ENCODE results near the gene C18orf63.
"Not testable (repeated sequence)": the region's sequence is repeated elsewhere in the genome, so short reads cannot be mapped to it uniquely, and the experiment has no call there.

C18orf63 gene

DNA sequence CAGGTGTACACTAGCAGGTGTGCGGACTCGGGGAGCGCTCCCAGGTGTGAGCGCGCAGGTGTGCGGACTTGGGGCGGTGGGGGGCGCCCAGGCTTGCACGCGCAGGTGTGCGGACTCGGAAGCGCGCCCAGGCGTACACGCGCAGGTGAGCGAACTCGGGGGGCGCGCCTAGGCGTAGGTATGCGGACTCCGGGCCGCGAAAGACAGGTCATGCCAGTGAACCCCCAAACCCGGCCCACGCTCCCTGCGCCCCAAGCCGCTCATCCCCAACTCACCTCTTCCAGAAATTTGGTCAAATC is 24.2 kb upstream of the C18orf63 start:
- no peak for DNase-seq (ENCODE audit: insufficient read length, low spot score)
- FAIRE-seq, result no peak
- TF ChIP-seq POLR2A (IDR thresholded peaks at IDR 0.05; ENCODE audit: low read depth, low read length), result no peak

DNA sequence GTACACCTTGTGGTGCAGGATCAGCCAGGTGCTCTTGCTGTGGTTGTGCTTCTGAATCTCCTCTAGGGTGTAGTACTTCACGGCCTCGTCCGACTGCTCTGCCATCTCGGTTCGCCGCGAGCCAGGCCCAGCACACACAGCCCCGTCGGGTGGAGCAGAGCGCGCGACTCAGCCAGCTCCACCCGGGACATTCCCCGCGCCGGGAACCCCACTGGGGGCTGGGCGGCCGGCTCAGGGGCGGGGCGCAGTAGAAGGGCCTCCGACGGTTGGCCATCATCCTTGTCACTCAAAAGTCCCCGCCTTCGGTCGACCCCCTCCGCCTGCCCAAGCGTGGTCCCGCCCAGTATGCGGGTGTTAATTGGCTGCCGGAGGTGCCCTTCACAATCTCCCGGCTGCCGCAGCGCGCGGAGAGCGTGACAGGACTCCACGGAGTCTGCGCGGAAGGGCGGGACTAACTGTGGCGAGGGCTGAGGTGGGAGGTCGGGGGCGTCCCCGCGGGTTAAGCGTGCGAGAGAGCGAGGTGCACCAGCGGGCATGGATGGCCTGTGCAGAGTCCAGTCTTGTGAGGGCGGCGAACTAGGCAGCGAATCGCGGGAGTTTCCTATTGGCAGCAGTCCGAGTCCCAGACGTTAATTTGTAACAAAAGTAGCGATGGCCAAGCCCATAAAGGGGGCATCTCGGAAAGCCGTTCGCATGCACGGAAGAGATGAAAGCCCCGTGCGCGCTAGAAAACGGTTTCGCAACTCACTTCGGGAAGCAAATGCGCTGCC is 23.7 kb upstream of the C18orf63 start, which contains the start of gene CYB5A:
Gene CYB5A (minus strand): TSS at position 193 of the 770 bp plus-strand sequence. CDS start 88 bp downstream, at position 105.
- FAIRE-seq (no peak), DNase-seq (ENCODE audit: insufficient read length, low spot score) (no peak)
- no peak; the same call in 1 of the 2 replicates for TF ChIP-seq POLR2A (IDR thresholded peaks at IDR 0.05; ENCODE audit: low read depth, low read length)

GRCh38 chr18:74292541-74292858 is 23.1 kb upstream of the C18orf63 start:
- FAIRE-seq (no peak), DNase-seq (ENCODE audit: insufficient read length, low spot score) (no peak)
- no peak for TF ChIP-seq POLR2A (IDR thresholded peaks at IDR 0.05; ENCODE audit: low read depth, low read length)

- not testable (repeated sequence) for FAIRE-seq; DNase-seq (ENCODE audit: insufficient read length, low spot score)
These were observed 22.7 kb upstream of the C18orf63 start for GRCh38 chr18:74292982-74293381.

- TF ChIP-seq POLR2A (IDR thresholded peaks at IDR 0.05; ENCODE audit: low read depth, low read length), result no peak
- FAIRE-seq (no peak), DNase-seq (ENCODE audit: insufficient read length, low spot score) (no peak)
These were observed 21.1 kb upstream of the C18orf63 start for GRCh38 chr18:74294526-74294925.

DNA sequence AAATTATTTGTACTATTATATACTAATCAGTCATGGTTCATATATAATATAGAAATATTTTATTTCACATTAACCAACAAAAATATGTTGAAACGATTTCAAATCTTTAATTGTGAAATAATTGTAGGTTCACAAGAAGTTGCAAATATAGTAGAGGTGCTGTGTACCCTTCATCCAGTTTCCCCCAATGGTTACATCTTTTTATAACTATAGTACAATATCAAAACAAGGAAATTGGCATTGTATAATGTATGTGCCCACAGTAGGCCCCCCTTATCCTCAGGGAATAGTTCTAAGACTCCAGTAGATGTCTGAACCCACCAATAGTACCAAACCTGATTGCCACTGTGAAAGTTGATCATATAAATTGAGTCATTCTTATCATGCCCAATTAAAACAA is 16.5 kb upstream of the C18orf63 start:
- DNase-seq (ENCODE audit: insufficient read length, low spot score) (no peak), FAIRE-seq (no peak)
- no peak for TF ChIP-seq POLR2A (IDR thresholded peaks at IDR 0.05; ENCODE audit: low read depth, low read length)

GRCh38 chr18:74299746-74300145 is 15.9 kb upstream of the C18orf63 start:
- no peak for DNase-seq (ENCODE audit: insufficient read length, low spot score)
- no peak for FAIRE-seq
- TF ChIP-seq POLR2A (IDR thresholded peaks at IDR 0.05; ENCODE audit: low read depth, low read length), result no peak

DNA sequence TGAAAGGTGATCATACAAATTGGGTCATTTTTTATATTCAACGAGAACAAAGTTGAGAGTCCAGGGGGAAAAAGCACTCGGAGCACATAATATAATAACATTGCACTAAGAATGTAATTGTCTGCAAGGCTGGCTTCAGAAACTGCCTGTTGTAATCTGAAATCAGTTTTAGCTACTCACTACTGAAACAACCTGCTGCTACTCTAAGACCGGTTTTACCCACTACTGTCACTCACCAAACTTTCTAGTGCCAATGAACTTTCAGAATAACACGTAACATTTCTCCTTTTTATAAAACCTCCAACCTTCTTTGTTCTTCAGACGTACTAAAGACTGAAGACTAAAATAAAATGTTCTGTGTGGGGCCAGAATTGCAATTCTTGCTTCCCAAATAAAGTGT is 12.3 kb upstream of the C18orf63 start:
- DNase-seq (ENCODE audit: insufficient read length, low spot score), result no peak
- TF ChIP-seq POLR2A (IDR thresholded peaks at IDR 0.05; ENCODE audit: low read depth, low read length), result no peak
- FAIRE-seq, result no peak

DNA sequence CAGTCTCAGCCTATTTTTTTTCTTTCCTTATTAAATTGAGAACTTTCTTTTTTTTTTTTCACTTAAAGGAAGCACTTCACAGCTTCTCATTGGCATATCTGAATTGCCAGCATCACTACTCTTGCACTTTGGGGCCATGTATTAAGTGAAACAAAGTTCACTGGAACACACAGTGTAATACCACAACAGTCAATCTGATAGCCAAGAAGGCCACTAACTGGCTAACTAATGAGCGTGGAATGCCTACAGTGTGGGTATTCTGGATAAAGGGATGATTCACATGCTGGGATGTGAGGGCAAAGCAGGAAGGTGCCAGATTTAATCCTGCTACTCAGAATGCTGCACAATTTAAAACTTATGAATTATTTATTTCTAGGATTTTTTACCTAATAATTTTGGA is 11.7 kb upstream of the C18orf63 start:
- DNase-seq (ENCODE audit: insufficient read length, low spot score) (no peak), FAIRE-seq (no peak)
- TF ChIP-seq POLR2A (IDR thresholded peaks at IDR 0.05; ENCODE audit: low read depth, low read length), result no peak

DNA sequence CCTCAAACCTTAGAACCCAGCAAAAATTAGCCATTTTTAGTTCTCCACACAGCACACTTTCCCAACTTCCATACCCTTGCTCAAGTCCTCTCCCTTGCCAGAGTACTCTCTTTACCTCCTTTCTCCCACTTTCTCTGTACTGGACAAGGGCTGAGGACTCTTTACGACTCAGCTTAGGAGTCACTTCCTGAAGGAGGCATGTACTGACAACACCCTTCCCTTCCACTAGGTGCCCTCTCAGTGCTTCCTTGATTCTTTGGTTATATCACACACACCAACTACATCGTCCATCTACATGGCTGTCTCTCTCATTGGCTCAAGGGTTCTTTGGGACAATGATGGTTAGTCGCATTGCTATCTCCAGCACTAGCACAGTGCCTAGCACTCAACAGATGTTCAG is 5.2 kb upstream of the C18orf63 start:
- no peak for TF ChIP-seq POLR2A (IDR thresholded peaks at IDR 0.05; ENCODE audit: low read depth, low read length)
- FAIRE-seq, result no peak
- DNase-seq (ENCODE audit: insufficient read length, low spot score), result no peak

- FAIRE-seq, result no peak
- DNase-seq (ENCODE audit: insufficient read length, low spot score), result no peak
- no peak for TF ChIP-seq POLR2A (IDR thresholded peaks at IDR 0.05; ENCODE audit: low read depth, low read length)
These were observed 4.6 kb upstream of the C18orf63 start for GRCh38 chr18:74311000-74311399.

- DNase-seq (ENCODE audit: insufficient read length, low spot score) (no peak), FAIRE-seq (no peak)
- TF ChIP-seq POLR2A (IDR thresholded peaks at IDR 0.05; ENCODE audit: low read depth, low read length), result no peak
These were observed 728 bp upstream of the C18orf63 start for GRCh38 chr18:74314759-74315463.

GRCh38 chr18:74316257-74317170 is 875 bp downstream of the C18orf63 start:
- no peak for FAIRE-seq
- DNase-seq (ENCODE audit: insufficient read length, low spot score), result no peak
- TF ChIP-seq POLR2A (IDR thresholded peaks at IDR 0.05; ENCODE audit: low read depth, low read length), result no peak

- no peak for FAIRE-seq
- TF ChIP-seq POLR2A (IDR thresholded peaks at IDR 0.05; ENCODE audit: low read depth, low read length), result no peak
These were observed 10.6 kb downstream of the C18orf63 start for GRCh38 chr18:74326231-74326630.

GRCh38 chr18:74326791-74327190 is 11.2 kb downstream of the C18orf63 start:
- FAIRE-seq; DNase-seq (ENCODE audit: insufficient read length, low spot score): not testable (repeated sequence)

More at GRCh38 chr18:74326231-74326630, 10.6 kb downstream of the C18orf63 start:
- no peak for DNase-seq (ENCODE audit: insufficient read length, low spot score)
